Smooth muscle cell (in vitro differentiated cells): ENCODE results near the gene INPP5E. TPM values are rescaled to one million over a fixed set of nuclear protein-coding genes. Genes with fewer than 3 reads are reported as not detected.

ENCODE experiments used
- DNase-seq: peaks from one replicate; lab custom pipeline; 2025; ENCODE audit not compliant: unreplicated experiment; lab: John Stamatoyannopoulos, UW
- H2AFZ ChIP-seq: fragments of 200-600 bp; sonication (generic); 2 replicates; pipeline ENCODE4 v1.6.0; 2016; ENCODE audit warnings: antibody characterized with exemption, low read depth, mild to moderate bottlenecking
- H3F3A ChIP-seq: fragments of 200-600 bp; sonication (generic); 2 replicates; pipeline ENCODE4 v1.6.0; 2017; ENCODE audit warnings: antibody characterized with exemption, low read depth
- H3K27ac ChIP-seq: fragments of 200-600 bp; sonication (generic); 2 replicates; pipeline ENCODE4 v1.5.1; 2016; ENCODE audit warnings: low read depth, mild to moderate bottlenecking
- H3K27me3 ChIP-seq: fragments of 200-600 bp; sonication (generic); 2 replicates; pipeline ENCODE4 v1.6.1; 2016; ENCODE audit warnings: low read depth, mild to moderate bottlenecking
- H3K36me3 ChIP-seq: fragments of 200-600 bp; sonication (generic); 2 replicates; pipeline ENCODE4 v1.5.1; 2016; ENCODE audit warnings: low read depth
- H3K4me1 ChIP-seq: fragments of 200-600 bp; sonication (generic); 2 replicates; pipeline ENCODE4 v1.5.1; 2016; ENCODE audit warnings: low read depth
- H3K4me2 ChIP-seq: fragments of 200-600 bp; sonication (generic); 2 replicates; pipeline ENCODE4 v1.6.0; 2016; ENCODE audit warnings: mild to moderate bottlenecking
- H3K4me3 ChIP-seq: fragments of 200-600 bp; sonication (generic); 2 replicates; pipeline ENCODE4 v1.5.1; 2016; ENCODE audit warnings: mild to moderate bottlenecking
- H3K79me2 ChIP-seq: fragments of 200-600 bp; sonication (generic); 2 replicates; pipeline ENCODE4 v1.6.0; 2016; ENCODE audit warnings: low read depth, mild to moderate bottlenecking
- H3K9ac ChIP-seq: fragments of 200-600 bp; sonication (generic); 2 replicates; pipeline ENCODE4 v1.6.0; 2016; ENCODE audit warnings: low read depth
- H3K9me3 ChIP-seq: fragments of 200-600 bp; sonication (generic); replicated peaks from 2 replicates; pipeline ENCODE4 v1.5.1; 2016; ENCODE audit warnings: low read depth
- H4K20me1 ChIP-seq: fragments of 200-600 bp; sonication (generic); 2 replicates; pipeline ENCODE4 v1.6.0; 2016; ENCODE audit warnings: low read depth
- WGBS: methylation state at CpG from one replicate; pipeline ENCODE4 v1.1.7; 2016; ENCODE audit warnings: low lambda C conversion rate; 5-methylcytosine and 5-hydroxymethylcytosine counted together
- polyA plus RNA-seq: library from polyadenylated mRNA; unstranded; fragments of >200 nt; fragmentation: Nextera tagmentation; extraction: Ambion mirVana; gene quantifications from 2 replicates; pipeline ENCODE4 v1.2.1, GENCODE V29; 2016
- total RNA-seq: library from RNA; depleted of rRNA; stranded (reverse); fragments of >200 nt; gene quantifications from 2 replicates; pipeline ENCODE4 v1.2.3, GENCODE V29; 2014
- TF ChIP-seq, protein P1 (sequence below): fragments of 200-600 bp; sonication (generic); IDR thresholded peaks from 2 replicates; pipeline ENCODE4 v1.5.1; 2017; ENCODE audit warnings: borderline replicate concordance, mild to moderate bottlenecking, antibody characterized with exemption; ENCODE audit not compliant: insufficient read depth, poor library complexity, severe bottlenecking

INPP5E gene
- total and polyA plus RNA-seq, 2 experiments from 2014 or later: 2.8 to 7.7 TPM

GRCh38 chr9:136389396-136389795 lies 50.2 kb downstream of the INPP5E start:
- Histone ChIP-seq H3K79me2 (no peaks in the 10 kb centered on the region), H2AFZ (no peak overlapping the region), H3K27me3 (no peaks in the 10 kb centered on the region), H3K4me2 (no peak overlapping the region), H3K27ac (no peak overlapping the region), H4K20me1 (peaks cover 5% of the 10 kb centered on the region), H3K9ac (no peak overlapping the region), H3K9me3 (no peaks in the 10 kb centered on the region), H3K4me3 (no peak overlapping the region), H3F3A (no peaks in the 10 kb centered on the region), H3K36me3 (peaks cover 3% of the 10 kb centered on the region), H3K4me1 (no peaks in the 10 kb centered on the region)
- TF ChIP-seq, protein P1, sequence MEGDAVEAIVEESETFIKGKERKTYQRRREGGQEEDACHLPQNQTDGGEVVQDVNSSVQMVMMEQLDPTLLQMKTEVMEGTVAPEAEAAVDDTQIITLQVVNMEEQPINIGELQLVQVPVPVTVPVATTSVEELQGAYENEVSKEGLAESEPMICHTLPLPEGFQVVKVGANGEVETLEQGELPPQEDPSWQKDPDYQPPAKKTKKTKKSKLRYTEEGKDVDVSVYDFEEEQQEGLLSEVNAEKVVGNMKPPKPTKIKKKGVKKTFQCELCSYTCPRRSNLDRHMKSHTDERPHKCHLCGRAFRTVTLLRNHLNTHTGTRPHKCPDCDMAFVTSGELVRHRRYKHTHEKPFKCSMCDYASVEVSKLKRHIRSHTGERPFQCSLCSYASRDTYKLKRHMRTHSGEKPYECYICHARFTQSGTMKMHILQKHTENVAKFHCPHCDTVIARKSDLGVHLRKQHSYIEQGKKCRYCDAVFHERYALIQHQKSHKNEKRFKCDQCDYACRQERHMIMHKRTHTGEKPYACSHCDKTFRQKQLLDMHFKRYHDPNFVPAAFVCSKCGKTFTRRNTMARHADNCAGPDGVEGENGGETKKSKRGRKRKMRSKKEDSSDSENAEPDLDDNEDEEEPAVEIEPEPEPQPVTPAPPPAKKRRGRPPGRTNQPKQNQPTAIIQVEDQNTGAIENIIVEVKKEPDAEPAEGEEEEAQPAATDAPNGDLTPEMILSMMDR: no peak
- no peak for DNase-seq
- WGBS: 98% methylated on average over 14 of the region's 14 CpGs

- WGBS: over 99% methylated on average over 15 of the region's 19 CpGs
- no peak overlapping the region for H3K27ac ChIP-seq
- no peaks in the 10 kb centered on the region for H3K27me3 ChIP-seq
- TF ChIP-seq, protein P1: no peak
- H3K36me3 ChIP-seq: peaks cover 3% of the 10 kb centered on the region
- H3K79me2 ChIP-seq: no peaks in the 10 kb centered on the region
- no peak for DNase-seq
- no peaks in the 10 kb centered on the region for H3K4me1 ChIP-seq
- H3K4me2 ChIP-seq: no peak overlapping the region
- no peak overlapping the region for H3K4me3 ChIP-seq
- H3K9me3 ChIP-seq: no peaks in the 10 kb centered on the region
- H3K9ac ChIP-seq: no peak overlapping the region
- H3F3A ChIP-seq: no peaks in the 10 kb centered on the region
- no peak overlapping the region for H2AFZ ChIP-seq
- H4K20me1 ChIP-seq: peaks cover 5% of the 10 kb centered on the region
Observed at GRCh38 chr9:136387217-136387616, 52.4 kb downstream of the INPP5E start.

DNA sequence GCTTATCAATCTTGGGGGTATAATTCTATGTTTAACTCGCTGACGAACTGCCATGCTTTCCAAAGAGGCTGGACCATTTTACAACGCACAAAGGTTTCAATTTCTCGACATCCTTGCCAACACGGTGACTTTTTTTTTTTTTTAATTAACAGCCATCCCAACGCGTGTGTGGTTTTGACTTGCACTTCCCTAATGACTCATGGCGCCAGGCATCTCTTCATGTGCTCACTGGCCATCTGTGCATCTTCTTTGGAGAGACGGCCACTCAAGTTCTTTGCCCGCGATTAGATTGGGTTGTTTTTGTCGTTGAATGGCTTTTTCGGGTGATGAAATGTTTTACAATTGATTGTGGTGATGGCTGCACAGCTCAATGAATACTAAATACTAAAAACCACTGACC lies 53.6 kb downstream of the INPP5E start:
- TF ChIP-seq, protein P1: no peak
- peaks cover 5% of the 10 kb centered on the region for H4K20me1 ChIP-seq
- no peaks in the 10 kb centered on the region for H3K4me1 ChIP-seq
- H3K27ac ChIP-seq: no peak overlapping the region
- no peaks in the 10 kb centered on the region for H3F3A ChIP-seq
- no peak overlapping the region for H2AFZ ChIP-seq
- no peaks in the 10 kb centered on the region for H3K9me3 ChIP-seq
- no peak overlapping the region for H3K9ac ChIP-seq
- H3K4me3 ChIP-seq: no peak overlapping the region
- no peaks in the 10 kb centered on the region for H3K36me3 ChIP-seq
- DNase-seq: no peak
- H3K4me2 ChIP-seq: no peak overlapping the region
- H3K27me3 ChIP-seq: no peaks in the 10 kb centered on the region
- H3K79me2 ChIP-seq: no peaks in the 10 kb centered on the region
- 89% methylated on average over 13 of the region's 13 CpGs for WGBS

- H3K27me3 ChIP-seq: no peaks in the 10 kb centered on the region
- H3K9me3 ChIP-seq: no peaks in the 10 kb centered on the region
- no peak overlapping the region for H3K9ac ChIP-seq
- H3K79me2 ChIP-seq: no peaks in the 10 kb centered on the region
- TF ChIP-seq, protein P1: no peak
- H4K20me1 ChIP-seq: peaks cover 4% of the 10 kb centered on the region
- H3K4me2 ChIP-seq: no peak overlapping the region
- H3K36me3 ChIP-seq: no peaks in the 10 kb centered on the region
- H2AFZ ChIP-seq: no peak overlapping the region
- no peaks in the 10 kb centered on the region for H3K4me1 ChIP-seq
- H3F3A ChIP-seq: no peaks in the 10 kb centered on the region
- H3K27ac ChIP-seq: no peak overlapping the region
- WGBS: 93% methylated on average over 11 of the region's 11 CpGs
- no peak for DNase-seq
- H3K4me3 ChIP-seq: no peak overlapping the region
Observed at GRCh38 chr9:136385015-136385414, 54.6 kb downstream of the INPP5E start.
